H1 (cell line): ENCODE data around the gene ARHGAP12.

Experiments
- EGR1 ChIP-seq: IDR thresholded peaks from 2 replicates; pipeline ENCODE4 v1.6.1; 2011; ENCODE audit warnings: low read depth, low read length, borderline replicate concordance
- EZH2 ChIP-seq: fragments of 200-600 bp; sonication (generic); IDR thresholded peaks from 2 replicates; pipeline ENCODE4 v1.7.1; 2012; ENCODE audit warnings: low read depth, mild to moderate bottlenecking, moderate library complexity, low read length, inconsistent platforms; ENCODE audit not compliant: severe bottlenecking
- KDM1A ChIP-seq: fragments of 200-600, 300-600 bp; sonication (generic); IDR thresholded peaks from 2 replicates; pipeline ENCODE4 v1.7.1; 2016; ENCODE audit warnings: mild to moderate bottlenecking, low read length, borderline replicate concordance
- MAX ChIP-seq: IDR thresholded peaks from 2 replicates; pipeline ENCODE4 v1.6.1; 2012; ENCODE audit warnings: inconsistent platforms
- NRF1 ChIP-seq: IDR thresholded peaks from 2 replicates; pipeline ENCODE4 v1.6.1; 2011; ENCODE audit warnings: mild to moderate bottlenecking, low read depth, low read length, improper control_type of control experiment
- POLR2A ChIP-seq, 2 experiments: IDR thresholded peaks; 1 replicate in 1 of 2; 2 replicates in 1 of 2; pipeline ENCODE4 v1.6.1; 2011; ENCODE audit warnings: low read depth in 2 of 2, low read length in 2 of 2, mild to moderate bottlenecking in 2 of 2; ENCODE audit errors: control extremely low read depth in 1 of 2
- POLR2AphosphoS5 ChIP-seq: IDR thresholded peaks from 2 replicates; pipeline ENCODE4 v1.6.1; 2011; ENCODE audit warnings: low read depth, low read length
- TCF12 ChIP-seq: IDR thresholded peaks from 2 replicates; pipeline ENCODE4 v1.6.1; 2011; ENCODE audit warnings: low read depth, mild to moderate bottlenecking, low read length
- TF ChIP-seq, protein P1 (sequence below), 3 experiments: IDR thresholded peaks; 1 replicate in 2 of 3; 2 replicates in 1 of 3; pipeline versions ENCODE4 v1.5.1 to v1.6.1; 2011; ENCODE audit warnings: low read length in 3 of 3, mild to moderate bottlenecking in 3 of 3, inconsistent platforms in 2 of 3, low read depth in 1 of 3, moderate library complexity in 1 of 3; ENCODE audit not compliant: insufficient read depth in 1 of 3; ENCODE audit errors: control extremely low read depth in 1 of 3

- TF ChIP-seq, protein P1, sequence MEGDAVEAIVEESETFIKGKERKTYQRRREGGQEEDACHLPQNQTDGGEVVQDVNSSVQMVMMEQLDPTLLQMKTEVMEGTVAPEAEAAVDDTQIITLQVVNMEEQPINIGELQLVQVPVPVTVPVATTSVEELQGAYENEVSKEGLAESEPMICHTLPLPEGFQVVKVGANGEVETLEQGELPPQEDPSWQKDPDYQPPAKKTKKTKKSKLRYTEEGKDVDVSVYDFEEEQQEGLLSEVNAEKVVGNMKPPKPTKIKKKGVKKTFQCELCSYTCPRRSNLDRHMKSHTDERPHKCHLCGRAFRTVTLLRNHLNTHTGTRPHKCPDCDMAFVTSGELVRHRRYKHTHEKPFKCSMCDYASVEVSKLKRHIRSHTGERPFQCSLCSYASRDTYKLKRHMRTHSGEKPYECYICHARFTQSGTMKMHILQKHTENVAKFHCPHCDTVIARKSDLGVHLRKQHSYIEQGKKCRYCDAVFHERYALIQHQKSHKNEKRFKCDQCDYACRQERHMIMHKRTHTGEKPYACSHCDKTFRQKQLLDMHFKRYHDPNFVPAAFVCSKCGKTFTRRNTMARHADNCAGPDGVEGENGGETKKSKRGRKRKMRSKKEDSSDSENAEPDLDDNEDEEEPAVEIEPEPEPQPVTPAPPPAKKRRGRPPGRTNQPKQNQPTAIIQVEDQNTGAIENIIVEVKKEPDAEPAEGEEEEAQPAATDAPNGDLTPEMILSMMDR (IDR thresholded peaks at IDR 0.05; ENCODE audit: control extremely low read depth in 1 of 3, insufficient read depth in 1 of 3, low read depth in 1 of 3, low read length in 3 of 3) = no peak
- TF ChIP-seq POLR2A (IDR thresholded peaks at IDR 0.05; ENCODE audit: control extremely low read depth in 1 of 2, low read depth in 2 of 2, low read length in 2 of 2) (no peak), EGR1 (no peak), EZH2 (no peak), KDM1A (no peak), MAX (no peak), TCF12 (no peak), POLR2AphosphoS5 (no peak), NRF1 (no peak)
Observed at GRCh38 chr10:31867646-31868045, 61.0 kb downstream of the ARHGAP12 start.
